Bronchial epithelial cell (primary cell): ENCODE data around the gene YBEY. TPM values are rescaled to one million over a fixed set of nuclear protein-coding genes. Genes with fewer than 3 reads are reported as not detected.

Source experiments
- DNase-seq: peaks from one replicate; pipeline ENCODE4 v3.0.0-alpha.2; 2010; ENCODE audit warnings: low read depth
- FAIRE-seq: peaks from 2 replicates; lab custom pipeline; 2011; peaks lifted over from hg19 to GRCh38; lab: Jason Lieb, UNC
- H3K27me3 ChIP-seq: 2 replicates; pipeline ENCODE4 v1.5.1; 2011; ENCODE audit warnings: low read length; ENCODE audit not compliant: control insufficient read depth, insufficient read depth
- H3K36me3 ChIP-seq: 2 replicates; pipeline ENCODE4 v1.5.1; 2011; ENCODE audit warnings: low read length; ENCODE audit not compliant: control insufficient read depth, insufficient read depth
- H3K4me3 ChIP-seq: 2 replicates; pipeline ENCODE4 v1.5.1; 2011; ENCODE audit warnings: mild to moderate bottlenecking, low read depth, low read length, control low read depth
- total RNA-seq: library from RNA; depleted of rRNA; stranded (reverse); fragments of >200 nt; gene quantifications from 2 replicates; pipeline ENCODE4 v1.2.1, GENCODE V29; 2014
- TF ChIP-seq, protein P1 (sequence below): IDR thresholded peaks from 2 replicates; pipeline ENCODE4 v1.5.1; 2011; ENCODE audit warnings: mild to moderate bottlenecking, moderate library complexity, low read length, control low read depth, inconsistent platforms; ENCODE audit not compliant: insufficient read depth, severe bottlenecking

The YBEY gene
- total RNA-seq, 1 donor from 2014 or later: 17.4 TPM

DNA sequence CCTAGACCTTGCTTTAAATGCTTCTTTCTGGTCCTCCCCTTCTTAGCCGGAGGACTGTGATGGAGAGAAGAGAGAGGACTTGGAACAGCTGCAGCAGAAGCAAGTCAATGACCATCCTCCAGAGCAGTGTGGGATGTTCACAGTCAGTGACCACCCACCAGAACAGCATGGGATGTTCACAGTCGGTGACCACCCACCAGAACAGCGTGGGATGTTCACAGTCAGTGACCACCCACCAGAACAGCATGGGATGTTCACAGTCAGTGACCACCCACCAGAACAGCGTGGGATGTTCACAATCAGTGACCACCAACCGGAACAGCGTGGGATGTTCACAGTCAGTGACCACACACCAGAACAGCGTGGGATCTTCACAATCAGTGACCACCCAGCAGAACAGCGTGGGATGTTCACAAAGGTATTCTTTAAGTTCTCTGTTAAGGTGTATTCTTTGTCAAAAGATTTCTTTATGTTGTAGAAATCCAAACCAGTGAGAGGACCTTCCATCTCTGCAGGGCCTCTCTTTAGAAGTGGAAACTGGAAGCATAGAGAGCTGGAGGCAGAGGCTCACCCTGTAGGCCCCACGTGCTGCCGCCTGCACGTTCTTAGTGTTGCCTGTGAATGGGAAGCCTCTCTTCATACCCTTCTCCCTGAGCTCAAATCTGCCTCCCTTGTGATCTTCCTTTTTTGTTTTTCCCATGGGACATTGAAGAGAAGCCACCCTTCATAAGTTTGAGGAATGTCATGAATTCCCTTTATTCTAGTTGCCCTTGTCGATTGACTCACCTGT lies 48.4 kb downstream of the YBEY start:
- DNase-seq (no peak), FAIRE-seq (peak; percentile 91)
- TF ChIP-seq, protein P1, sequence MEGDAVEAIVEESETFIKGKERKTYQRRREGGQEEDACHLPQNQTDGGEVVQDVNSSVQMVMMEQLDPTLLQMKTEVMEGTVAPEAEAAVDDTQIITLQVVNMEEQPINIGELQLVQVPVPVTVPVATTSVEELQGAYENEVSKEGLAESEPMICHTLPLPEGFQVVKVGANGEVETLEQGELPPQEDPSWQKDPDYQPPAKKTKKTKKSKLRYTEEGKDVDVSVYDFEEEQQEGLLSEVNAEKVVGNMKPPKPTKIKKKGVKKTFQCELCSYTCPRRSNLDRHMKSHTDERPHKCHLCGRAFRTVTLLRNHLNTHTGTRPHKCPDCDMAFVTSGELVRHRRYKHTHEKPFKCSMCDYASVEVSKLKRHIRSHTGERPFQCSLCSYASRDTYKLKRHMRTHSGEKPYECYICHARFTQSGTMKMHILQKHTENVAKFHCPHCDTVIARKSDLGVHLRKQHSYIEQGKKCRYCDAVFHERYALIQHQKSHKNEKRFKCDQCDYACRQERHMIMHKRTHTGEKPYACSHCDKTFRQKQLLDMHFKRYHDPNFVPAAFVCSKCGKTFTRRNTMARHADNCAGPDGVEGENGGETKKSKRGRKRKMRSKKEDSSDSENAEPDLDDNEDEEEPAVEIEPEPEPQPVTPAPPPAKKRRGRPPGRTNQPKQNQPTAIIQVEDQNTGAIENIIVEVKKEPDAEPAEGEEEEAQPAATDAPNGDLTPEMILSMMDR: no peak
- Histone ChIP-seq H3K27me3 (no peaks in the 10 kb centered on the region), H3K4me3 (no peak overlapping the region), H3K36me3 (peaks cover 6% of the 10 kb centered on the region)

DNA sequence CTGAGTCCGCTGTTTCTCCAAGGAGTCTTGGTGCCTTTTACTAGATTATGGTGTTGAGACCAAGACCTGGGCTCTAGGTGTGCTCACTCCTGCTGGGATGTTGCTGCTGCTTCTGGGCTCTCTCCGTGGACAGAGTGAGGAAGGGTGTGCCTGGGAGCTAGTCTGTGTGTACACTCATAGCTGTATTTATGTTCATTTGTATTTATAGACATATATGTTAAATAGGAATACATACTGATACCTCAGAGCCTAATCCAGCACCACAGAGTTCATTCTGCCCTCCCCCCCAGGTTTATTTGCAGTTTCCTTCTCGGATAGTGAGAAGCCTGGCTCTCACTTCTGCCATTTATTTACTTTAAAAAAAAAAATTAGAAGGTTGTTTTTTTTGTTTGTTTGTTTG lies 50.5 kb downstream of the YBEY start:
- no peak for DNase-seq
- Histone ChIP-seq H3K36me3 (peaks cover 3% of the 10 kb centered on the region), H3K27me3 (no peaks in the 10 kb centered on the region), H3K4me3 (no peak overlapping the region)
- FAIRE-seq: no peak
- TF ChIP-seq, protein P1: no peak

DNA sequence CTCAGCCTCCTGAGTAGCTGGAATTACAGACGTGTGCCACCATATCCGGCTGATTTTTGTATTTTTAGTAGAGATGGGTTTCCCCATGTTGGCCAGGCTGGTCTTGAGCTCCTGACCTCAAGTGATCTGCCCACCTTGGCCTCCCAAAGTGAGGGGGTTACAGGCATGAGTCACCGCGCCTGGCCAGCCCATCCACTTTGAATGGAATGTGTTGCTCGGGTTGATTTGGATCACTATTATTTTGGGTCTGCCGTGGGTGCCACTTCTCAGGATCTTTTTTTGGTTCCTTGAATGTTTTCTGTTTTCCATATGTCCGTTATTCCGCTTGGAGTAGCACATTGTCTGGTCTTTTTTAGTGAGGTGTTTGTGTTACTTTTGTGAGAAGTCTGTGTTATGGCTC lies 54.9 kb downstream of the YBEY start:
- Histone ChIP-seq H3K27me3 (no peaks in the 10 kb centered on the region), H3K36me3 (peaks cover 3% of the 10 kb centered on the region), H3K4me3 (no peak overlapping the region)
- DNase-seq (no peak), FAIRE-seq (no peak)
- TF ChIP-seq, protein P1: no peak

DNA sequence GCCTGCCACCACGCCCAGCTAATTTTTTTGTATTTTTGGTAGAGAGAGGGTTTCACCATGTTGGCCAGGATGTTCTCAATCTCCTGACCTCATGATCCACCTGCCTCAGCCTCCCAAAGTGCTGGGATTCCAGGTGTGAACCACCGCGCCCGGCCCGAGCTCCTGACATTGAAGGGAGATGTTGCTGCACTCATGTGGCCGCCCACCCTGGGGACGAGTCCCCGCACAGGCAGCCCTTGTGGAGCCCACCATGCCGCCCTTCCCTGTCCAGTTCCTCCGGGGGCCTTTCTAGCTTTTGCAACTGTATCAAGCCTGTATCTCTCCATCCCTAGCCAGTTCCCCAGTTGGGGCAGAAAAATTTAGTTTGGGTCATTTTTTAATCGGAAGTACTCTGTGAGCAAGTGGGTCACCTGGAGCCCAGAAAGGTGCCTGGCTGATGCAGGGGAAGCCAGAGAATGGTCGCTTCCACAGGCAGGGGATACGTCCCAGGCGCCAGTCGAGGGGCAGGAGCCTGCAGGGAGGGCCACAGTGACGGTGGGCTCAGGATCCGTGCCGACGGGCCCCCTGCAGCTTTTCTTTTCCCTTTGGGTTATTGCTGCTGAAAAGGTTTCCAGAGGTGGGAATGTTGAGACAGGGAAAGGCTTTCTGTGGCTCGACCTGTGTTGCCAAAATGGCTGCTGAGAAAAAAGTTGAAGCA lies 58.2 kb downstream of the YBEY start:
- no peaks in the 10 kb centered on the region for H3K27me3 ChIP-seq
- DNase-seq: no peak
- peaks cover 10% of the 10 kb centered on the region for H3K36me3 ChIP-seq
- TF ChIP-seq, protein P1: no peak
- no peak for FAIRE-seq
- H3K4me3 ChIP-seq: no peak overlapping the region

DNA sequence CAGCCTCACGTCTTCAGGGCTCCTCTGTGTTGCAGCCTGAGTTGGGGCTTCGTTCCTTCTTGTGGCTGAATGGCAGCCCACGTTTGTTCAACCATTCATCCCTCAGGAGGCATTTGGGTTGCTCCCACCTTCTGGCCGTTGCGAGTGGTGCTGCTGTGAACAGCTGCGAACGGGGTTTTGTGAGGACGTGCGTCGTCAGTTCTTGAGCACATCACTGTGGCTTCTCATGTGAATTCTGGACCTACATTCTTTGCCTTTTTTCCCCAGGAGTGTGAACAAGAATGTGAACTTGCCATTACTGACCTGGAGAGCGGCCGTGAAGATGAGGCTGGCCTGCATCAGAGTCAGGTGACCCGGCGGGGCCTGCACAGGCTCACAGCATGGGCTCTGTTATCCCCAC lies 59.7 kb downstream of the YBEY start:
- DNase-seq (no peak), FAIRE-seq (no peak)
- peaks cover 15% of the 10 kb centered on the region for H3K36me3 ChIP-seq
- TF ChIP-seq, protein P1: no peak
- H3K4me3 ChIP-seq: no peak overlapping the region
- H3K27me3 ChIP-seq: no peaks in the 10 kb centered on the region
